ENCODE measurements around the gene ZNF219.
A peak's percentile ranks its signal among the peaks of the same experiment; 100 is the strongest.

The ZNF219 gene

DNA sequence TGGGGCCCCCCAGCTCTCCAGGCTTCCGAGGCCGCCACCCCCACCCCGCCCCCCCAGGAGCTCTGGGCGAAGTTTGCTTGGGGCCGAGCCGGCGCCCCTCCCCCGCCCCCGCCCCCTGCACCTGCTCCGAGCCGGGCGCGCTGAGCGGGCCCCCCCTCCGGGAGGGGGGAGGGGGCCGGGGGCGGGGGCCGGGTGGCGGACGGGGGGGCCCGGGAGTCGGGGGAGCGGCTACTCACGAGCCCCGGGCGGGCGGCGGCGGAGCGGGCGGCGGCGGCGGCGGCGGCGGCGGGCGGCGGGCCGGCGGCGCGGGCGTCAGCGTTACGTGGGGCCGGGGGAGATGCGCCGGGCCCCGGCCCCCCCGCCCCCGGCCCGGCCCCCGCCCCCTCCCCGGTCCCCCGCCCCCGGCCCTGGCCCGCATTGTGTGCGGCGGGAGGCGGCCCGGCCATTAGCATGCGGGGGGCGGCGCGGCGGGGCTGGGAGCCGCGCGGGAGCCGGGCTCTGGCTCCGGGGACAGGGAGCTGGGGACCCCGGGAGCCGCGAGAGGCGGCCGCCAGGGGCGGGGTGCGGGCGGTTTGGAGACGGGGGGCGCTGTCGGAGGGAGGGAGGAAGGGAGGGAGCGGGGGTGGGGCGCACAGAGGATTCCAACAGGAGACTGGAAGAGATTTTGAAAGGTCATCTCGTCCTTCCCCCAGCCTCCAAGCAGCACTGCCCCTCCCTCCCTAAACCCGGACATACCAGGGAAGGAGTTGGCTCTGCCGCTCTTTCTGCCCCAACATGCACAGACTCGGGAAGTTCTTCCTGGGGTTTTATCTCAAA, at the start of gene ZNF219:
TSS of gene ZNF219 (minus strand) at position 580 of the 816 bp plus-strand sequence. CDS start 5,064 bp downstream, outside the sequence.
- H3K4me3 ChIP-seq (ENCODE audit: low read depth, low read length): peak within 1 kb of the TSS; percentile 65
- DNase-seq (ENCODE audit: low read depth): no peak

DNA sequence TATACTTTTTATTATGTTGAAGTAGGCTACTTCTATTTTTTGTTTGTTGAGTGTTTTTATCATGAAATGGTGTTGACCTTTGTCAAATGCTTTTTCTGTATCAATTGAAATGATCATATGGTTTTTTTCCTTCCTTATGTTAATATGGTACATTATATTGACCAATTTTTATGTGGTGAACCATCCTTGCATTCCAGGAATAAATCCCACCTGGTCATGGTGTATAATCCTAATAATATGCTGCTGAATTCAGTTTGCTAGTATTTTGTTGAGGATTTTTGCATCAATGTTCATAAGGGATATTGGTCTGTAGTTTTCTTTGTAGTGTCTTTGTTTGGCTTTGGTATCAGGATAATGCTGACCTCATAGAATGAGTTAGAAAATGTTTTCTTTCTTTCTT, 47.0 kb upstream of the ZNF219 start:
- no peak for DNase-seq (ENCODE audit: low read depth)
- H3K4me3 ChIP-seq (ENCODE audit: low read depth, low read length): no peak overlapping the region

DNA sequence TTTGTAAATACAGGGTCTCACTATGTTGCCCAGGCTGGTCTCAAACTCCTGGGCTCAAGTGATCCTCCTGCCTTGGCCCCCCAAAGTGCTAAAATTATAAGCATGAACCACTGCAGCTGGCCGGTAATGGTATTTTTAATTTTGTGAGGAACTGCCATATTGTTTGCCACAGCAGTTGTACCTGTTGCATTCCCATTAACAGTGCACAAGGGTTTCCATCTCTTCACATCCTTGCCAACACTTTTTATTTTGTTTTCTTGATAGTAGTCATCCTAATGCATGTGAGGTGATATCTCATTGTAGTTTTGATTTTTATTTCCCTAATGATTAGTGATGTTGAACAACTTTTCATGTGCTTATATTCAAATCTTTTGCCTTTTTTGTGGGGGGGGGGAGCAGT, 43.9 kb upstream of the ZNF219 start:
- H3K4me3 ChIP-seq (ENCODE audit: low read depth, low read length): no peak overlapping the region
- DNase-seq (ENCODE audit: low read depth): no peak

DNA sequence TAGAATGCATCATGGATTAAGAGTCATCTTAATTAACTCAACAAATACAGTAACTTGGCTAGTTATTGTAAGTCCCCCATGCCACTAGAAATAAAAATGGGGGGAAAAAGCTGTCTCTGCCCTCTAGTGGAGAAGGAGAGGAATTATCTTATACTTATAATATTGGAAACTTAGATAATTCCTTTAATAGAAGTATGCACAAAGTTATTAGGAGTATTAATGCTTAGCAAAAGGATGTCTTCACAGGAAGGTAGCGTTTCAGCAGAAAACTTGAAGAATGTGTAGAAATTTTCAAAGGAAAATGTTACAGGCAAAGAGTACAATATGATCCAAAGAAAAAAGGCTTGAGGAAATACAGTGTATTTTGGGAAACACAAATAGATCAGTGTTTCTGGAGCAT, 37.6 kb upstream of the ZNF219 start:
- no peak overlapping the region for H3K4me3 ChIP-seq (ENCODE audit: low read depth, low read length)
- DNase-seq (ENCODE audit: low read depth): peak; percentile 3

DNA sequence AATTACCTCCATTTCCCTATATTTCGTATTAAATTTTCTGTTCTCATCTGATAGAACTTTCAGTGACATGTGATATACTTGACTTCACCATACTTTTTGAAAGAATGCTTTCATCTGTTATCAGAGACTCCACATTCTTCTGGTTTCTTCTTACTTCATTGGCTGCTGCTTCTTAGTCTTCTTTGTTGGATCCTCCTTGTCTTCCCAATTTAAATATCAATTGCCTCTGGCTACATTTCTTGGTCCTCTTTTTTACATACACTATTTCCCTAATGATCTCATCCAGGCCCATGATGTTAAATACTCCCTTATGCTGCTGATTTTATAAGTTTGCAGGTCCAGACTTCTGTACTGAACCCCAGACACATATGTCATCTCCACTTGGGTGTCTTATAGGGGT, 35.4 kb upstream of the ZNF219 start:
- DNase-seq (ENCODE audit: low read depth): no peak
- H3K4me3 ChIP-seq (ENCODE audit: low read depth, low read length): no peak overlapping the region

DNA sequence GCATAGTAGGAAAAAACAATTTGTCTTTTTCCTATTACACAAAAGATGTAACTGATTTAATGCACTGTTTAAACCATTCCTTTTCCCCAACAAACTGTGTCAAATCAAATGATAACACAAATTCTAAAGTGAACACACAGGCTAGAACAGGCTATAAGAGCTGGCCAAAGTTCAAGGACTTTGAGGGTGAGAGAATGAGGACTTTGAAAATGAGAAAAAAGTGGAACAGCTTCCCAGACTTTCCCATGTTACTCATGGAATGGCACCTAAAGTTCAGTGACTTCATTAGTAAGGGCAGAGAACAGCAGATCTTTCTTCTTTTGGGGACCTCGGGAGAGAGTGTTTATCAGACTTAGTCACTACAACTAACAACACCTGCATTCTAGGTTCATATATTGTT, 25.0 kb upstream of the ZNF219 start:
- no peak for DNase-seq (ENCODE audit: low read depth)
- no peak overlapping the region for H3K4me3 ChIP-seq (ENCODE audit: low read depth, low read length)

DNA sequence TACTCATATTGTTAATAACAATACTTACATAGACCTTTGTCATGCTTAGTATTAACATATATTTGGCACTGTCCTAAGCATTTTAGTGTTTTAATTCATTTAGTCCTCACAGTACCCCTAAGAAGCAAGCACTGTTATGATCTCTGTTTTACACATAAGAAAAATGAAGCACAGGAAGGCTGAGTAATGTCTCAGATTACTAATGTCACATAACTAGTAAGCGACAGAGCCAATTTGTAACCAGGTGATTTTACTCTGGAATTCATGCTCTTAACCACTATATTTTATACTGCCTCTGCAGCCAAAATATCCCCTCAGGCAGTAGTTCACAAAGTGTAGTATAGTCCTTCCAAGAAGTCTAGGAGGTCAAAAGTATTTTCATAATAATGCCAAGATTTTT, 22.7 kb upstream of the ZNF219 start:
- DNase-seq (ENCODE audit: low read depth): no peak
- H3K4me3 ChIP-seq (ENCODE audit: low read depth, low read length): no peak overlapping the region

DNA sequence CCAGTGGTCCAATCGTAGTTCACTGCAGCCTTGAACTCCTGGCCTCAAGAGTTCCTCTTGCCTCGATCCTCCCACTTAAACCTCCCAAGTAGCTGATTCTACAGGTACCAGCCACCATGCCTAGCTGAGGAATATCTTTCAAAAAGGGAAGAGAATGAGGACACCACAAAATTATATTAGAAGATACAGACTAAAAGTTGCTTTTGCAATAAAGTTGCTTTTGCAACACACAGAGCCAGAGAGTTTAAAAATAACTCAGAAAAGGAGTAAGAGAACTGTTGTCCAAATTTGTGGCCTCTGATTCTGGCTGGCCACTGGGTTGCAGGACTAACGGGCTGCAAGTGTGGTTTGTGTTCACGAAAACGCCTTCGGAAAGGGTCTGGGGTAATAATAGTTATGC, 22.2 kb upstream of the ZNF219 start:
- H3K4me3 ChIP-seq (ENCODE audit: low read depth, low read length): no peak overlapping the region
- DNase-seq (ENCODE audit: low read depth): no peak

DNA sequence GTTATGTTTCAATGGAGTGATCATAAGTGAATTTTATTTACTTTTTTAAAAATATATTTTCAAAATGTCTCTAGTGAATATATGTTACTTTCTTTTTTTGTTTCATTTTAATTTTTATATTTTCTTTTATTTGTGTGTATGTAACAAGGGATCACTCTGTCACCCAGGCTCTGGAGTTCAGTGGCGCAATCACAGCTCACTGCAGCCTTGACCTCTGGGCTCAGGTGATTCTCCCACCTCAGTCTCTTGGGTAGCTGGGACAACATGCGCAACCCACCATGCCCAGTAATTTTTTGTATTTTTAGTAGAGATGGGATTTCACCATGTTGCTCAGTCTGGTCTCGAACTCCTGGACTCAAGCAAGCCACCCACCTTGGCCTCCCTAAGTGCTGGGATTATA, 20.5 kb upstream of the ZNF219 start:
- DNase-seq (ENCODE audit: low read depth): no peak
- H3K4me3 ChIP-seq (ENCODE audit: low read depth, low read length): no peak overlapping the region

DNA sequence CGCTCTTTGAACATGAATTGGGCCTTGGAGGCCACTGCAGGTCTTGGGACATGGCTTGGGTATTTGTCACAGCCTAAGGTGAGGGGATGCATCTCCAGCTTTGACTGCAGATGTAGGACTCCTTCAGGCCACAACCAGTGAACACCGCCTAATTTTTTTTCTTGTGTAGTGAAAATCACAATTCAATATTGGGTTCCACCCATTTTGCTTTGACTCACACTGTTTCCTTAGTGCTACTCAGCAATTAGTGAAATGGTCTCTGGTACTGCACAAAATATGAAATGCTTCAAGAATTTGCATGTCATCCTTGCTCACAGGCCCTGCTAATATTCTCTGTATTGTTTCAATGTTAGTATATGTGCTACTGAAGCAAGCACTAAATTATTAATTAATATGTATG, 14.9 kb upstream of the ZNF219 start:
- no peak overlapping the region for H3K4me3 ChIP-seq (ENCODE audit: low read depth, low read length)
- no peak for DNase-seq (ENCODE audit: low read depth)

DNA sequence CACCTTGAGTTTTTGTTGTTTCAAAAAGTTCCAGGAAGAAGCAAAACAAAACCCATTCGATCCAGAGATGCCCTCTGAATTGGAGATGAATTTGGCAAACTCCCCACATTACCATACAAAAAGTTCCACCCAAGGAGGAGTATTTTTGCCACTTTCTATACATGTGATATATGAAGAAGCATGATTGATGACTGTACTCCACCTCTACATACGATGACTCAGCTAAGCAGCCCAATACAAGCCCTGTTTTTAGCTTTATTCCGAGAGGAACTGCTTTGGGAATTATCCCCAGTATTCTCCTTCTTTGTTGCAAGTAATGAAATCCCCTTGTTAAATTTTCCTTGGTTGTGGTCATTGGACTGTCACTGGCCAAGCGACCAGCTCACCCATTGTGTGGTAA, 13.8 kb upstream of the ZNF219 start:
- DNase-seq (ENCODE audit: low read depth): no peak
- H3K4me3 ChIP-seq (ENCODE audit: low read depth, low read length): no peak overlapping the region

DNA sequence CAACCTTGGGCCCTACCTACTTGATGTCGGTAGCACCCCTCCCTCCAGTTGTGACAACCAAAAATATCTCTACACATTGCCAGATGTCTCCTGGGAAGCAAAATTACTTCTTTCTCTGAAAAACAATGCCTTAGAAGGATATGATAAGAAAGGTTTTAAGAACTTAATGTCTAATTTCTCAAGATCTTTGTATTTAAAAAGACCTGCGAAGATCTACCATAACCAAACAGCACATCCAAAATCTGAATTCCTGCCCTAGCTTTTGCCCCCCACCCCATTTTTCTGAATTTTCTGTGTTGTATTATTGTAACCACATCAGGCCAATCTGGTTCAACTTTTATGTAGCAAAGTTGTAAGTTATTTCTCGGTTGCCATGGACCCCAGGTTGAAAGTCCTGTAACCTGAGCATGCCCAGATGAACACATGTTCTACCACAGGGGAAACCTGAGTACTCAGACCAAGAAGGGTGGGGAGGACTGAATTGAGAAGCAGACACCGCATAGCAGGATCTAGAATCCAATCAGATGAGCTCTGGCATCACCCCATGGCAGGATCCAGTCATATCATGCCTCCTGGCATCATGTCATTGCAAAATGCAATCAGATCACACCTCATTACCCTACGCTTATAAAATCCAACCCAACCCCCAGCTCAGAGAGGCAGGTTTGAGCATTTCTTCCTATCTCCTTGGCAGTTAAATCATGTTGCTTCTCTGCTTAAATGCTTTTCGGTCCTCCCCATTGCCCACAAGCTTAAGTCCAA, 11.1 kb upstream of the ZNF219 start:
- H3K4me3 ChIP-seq (ENCODE audit: low read depth, low read length): no peak overlapping the region
- DNase-seq (ENCODE audit: low read depth): no peak

DNA sequence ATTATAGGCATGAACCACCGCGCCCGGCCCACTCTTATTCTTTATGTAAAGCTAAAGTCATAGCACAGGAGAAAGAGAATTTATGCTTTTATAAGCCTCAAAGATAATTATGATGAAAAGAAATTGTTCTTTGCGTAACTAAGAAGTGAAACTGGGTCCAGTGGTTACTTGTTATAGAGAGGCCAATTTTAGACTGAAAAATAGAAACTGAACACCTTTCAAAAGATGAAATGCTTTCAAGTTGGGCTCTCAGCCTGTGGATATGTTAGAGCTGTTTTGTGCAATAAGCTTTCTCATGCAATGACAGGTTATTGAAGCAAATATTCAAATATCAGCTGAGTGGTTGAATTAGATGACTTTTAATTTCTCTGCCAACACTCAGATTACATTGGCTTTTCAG, 10.3 kb upstream of the ZNF219 start:
- DNase-seq (ENCODE audit: low read depth): no peak

DNA sequence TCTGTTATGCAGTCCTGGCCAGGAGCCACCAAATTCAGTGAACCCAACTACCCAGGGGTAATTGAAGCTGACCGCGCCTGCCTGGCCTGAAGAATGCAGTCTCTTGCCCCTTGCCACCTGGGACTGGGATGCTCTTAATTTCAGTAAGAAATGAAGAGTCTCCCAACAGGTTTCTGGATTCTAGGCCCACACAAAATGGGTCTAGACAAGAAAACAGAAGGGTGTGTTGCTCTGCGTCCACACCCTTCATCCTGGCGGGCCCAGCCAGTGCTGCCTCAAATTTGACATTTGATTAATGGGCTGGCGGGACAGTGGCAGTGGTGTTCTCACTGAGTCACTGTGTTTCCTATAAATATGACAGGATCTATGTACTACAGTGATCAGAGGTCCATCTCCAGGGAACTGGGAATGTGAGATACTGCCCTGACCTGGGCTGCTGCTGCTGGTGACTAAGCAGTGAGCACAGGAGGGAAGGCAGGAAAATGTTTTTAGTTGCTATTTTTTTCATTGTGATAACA, 8.9 kb upstream of the ZNF219 start:
- no peak overlapping the region for H3K4me3 ChIP-seq (ENCODE audit: low read depth, low read length)
- DNase-seq (ENCODE audit: low read depth): peak; percentile 65

More for the DNA sequence above, 10.3 kb upstream of the ZNF219 start:
- H3K4me3 ChIP-seq (ENCODE audit: low read depth, low read length): no peak overlapping the region

DNA sequence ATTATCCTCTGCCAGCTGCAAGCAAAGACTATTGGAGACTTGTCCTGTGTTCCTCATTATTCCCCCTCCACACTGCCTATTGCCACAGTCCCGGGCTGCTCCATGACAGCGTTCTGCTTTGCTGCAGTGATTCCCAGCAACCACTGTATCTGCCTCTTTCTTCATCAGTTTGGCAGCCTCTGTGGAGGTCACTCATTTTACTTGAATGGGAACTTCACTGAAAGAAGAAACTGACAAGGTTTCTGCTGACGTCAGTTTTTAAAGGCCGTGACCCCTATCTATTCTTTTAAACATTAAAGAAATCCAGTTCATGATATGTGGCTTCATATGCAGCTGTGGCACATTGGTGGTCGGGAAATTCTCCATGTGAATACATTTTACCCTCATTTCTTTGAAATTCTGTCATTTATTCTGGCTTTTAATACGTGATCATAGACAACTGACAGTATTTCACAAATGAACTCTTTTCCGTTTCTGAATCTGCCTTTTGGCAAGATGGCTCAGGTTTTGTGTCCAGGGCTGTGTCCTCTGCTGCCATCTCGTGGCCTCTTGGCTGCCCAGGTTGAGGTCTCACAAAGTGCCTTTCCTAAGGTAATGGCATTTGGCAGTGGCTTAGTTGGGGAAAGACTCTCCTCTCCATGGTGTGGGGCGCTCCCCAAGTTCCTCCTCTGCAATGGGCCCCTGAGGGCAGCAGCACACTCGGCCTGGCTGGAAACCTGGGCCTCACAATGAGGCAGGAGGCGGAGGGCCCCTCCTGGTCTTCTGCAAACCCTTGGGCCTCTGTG, 8.2 kb upstream of the ZNF219 start:
- no peak overlapping the region for H3K4me3 ChIP-seq (ENCODE audit: low read depth, low read length)
- peak; percentile 49 for DNase-seq (ENCODE audit: low read depth)

DNA sequence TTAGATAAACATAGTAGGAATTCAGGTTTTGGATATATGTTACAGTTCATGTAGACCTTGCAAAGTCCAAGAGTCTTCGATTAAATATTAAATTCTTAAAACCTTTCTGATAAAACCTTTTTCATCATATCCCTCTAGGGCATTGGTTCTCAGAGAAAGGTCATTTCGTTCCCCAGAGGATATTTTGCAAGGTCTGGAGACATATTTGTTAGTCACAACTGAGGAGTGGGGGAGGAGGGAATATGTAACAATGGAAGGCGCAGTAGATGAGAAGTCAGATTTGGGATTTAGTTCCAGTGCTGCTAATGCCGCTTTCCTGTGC, 7.7 kb upstream of the ZNF219 start:
- H3K4me3 ChIP-seq (ENCODE audit: low read depth, low read length): no peak overlapping the region
- no peak for DNase-seq (ENCODE audit: low read depth)

DNA sequence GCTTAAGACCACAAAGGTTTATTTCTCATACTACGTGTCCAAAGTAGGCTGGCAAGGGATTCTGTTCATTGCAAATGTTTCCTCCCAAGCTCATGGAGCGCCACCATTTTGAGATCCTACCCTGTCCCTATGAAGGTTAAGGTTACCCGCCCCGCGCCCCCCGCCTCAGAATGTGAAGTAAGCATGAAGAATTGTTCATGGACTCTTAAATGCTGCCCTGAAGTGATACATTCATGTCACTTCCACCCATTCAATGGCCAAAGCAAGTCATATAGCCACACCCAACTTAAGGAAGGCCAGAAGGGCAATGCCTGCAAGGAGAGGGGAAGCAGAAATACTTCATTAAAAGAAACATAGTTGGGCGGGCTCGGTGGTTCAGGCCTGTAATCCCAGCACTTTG, 6.6 kb upstream of the ZNF219 start:
- DNase-seq (ENCODE audit: low read depth): no peak
- no peak overlapping the region for H3K4me3 ChIP-seq (ENCODE audit: low read depth, low read length)

DNA sequence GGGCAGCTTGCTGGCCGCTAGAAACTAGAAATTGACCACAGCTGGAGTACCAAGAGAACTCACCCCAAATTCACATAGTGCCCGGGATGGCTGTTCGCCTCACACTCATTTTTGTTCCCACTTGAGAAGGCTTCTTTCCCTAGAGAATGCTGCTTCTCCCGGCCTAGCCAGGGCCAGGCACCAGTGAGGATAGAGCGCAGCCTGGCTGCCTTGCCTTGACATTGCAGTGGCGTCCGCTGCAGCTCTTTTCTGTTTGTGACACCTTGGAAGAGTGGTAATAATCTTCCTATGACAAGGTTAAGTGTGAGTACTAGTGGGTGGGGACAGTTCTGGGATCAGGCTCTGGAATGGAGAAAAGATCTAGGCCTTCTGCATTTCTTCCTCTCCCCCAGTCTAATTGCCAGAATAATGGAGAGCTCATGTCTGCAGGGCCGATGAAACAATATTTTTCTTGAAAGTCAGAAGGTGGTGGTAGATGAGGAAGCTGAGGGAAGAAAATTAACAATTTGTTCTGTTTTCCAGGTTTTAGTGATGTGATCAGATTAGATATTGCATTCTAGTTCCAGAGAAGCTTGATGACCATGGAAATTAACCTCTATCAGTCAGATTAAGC, 6.1 kb upstream of the ZNF219 start:
- peak; percentile 64 for DNase-seq (ENCODE audit: low read depth)
- peak overlapping the region; percentile 71 for H3K4me3 ChIP-seq (ENCODE audit: low read depth, low read length)

DNA sequence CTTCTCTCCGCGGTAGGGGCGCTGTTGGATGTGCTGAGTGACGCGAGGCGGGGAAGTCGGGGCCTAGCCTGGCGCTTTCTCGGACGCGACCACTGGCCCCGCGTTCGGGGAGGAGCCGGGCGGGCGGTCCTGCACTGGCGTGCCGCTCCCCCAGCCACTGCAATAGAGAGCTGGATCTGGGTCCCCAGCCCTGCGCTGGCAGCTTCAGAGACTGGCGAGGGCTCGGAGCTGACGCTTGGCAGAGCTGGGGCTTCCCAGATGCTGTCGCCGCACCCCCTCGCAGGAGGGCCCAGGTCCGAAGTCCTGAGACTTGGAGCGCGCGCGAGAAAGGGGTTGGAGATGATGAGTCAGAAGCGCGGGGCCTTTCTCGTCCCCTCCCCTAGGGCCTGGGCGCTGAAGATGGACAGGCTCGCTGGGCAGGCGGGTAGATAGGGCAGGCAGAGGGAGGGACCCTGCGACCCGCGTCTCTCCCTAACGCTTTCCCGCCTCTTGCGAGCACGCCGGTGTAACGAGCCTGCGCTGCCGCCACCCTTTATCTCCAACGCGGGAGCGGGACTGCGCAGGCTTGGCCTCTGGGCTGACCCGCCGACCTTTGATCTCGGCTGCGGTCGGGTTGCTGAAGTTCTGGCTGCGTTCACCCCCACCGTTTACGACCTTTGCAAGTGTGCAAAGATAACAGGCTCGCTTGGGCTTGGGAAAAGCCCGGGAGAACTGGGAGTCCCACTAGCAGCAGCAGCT, 5.4 kb upstream of the ZNF219 start:
- peak; percentile 87 for DNase-seq (ENCODE audit: low read depth)
- peak overlapping the region; percentile 71 for H3K4me3 ChIP-seq (ENCODE audit: low read depth, low read length)

All from skeletal muscle cell (primary cell).